AG09309 (cell line): ENCODE measurements around the gene SH3PXD2A.

Experiments
- DNase-seq: peaks from one replicate; pipeline ENCODE4 v3.0.0-alpha.2; 2010; ENCODE audit warnings: low read depth
- H3K4me3 ChIP-seq: 2 replicates; pipeline ENCODE4 v1.5.1; 2011; ENCODE audit warnings: mild to moderate bottlenecking, low read depth, low read length, moderate library complexity; ENCODE audit not compliant: control insufficient read depth
- TF ChIP-seq, protein P1 (sequence below): IDR thresholded peaks from 2 replicates; pipeline ENCODE4 v1.5.1; 2011; ENCODE audit warnings: mild to moderate bottlenecking, low read depth, low read length, inconsistent platforms; ENCODE audit not compliant: insufficient read depth, control insufficient read depth; ENCODE audit errors: missing control alignments

The SH3PXD2A gene

GRCh38 chr10:103795634-103796270 lies 59.6 kb downstream of the SH3PXD2A start:
- no peak for DNase-seq
- TF ChIP-seq, protein P1, sequence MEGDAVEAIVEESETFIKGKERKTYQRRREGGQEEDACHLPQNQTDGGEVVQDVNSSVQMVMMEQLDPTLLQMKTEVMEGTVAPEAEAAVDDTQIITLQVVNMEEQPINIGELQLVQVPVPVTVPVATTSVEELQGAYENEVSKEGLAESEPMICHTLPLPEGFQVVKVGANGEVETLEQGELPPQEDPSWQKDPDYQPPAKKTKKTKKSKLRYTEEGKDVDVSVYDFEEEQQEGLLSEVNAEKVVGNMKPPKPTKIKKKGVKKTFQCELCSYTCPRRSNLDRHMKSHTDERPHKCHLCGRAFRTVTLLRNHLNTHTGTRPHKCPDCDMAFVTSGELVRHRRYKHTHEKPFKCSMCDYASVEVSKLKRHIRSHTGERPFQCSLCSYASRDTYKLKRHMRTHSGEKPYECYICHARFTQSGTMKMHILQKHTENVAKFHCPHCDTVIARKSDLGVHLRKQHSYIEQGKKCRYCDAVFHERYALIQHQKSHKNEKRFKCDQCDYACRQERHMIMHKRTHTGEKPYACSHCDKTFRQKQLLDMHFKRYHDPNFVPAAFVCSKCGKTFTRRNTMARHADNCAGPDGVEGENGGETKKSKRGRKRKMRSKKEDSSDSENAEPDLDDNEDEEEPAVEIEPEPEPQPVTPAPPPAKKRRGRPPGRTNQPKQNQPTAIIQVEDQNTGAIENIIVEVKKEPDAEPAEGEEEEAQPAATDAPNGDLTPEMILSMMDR = no peak
- no peak overlapping the region for H3K4me3 ChIP-seq

DNA sequence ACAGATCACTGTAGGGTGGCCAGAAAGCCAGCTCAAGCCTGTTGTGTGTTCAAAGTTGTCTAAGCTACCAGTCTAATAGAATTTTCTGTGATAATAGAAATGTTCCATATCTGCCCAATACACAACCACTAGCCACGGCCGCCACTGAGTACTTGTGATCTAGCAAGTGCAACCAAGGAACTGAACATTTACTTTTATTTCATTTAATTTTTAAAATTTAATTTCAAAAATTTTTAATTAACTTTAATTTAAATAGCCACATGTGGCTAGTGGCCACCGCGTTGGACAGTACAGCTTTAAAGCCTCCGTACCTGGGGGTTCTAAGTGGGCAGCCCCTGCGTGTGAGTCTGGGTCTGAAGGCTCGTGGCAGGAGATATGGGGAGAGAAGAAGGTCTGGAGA lies 60.4 kb downstream of the SH3PXD2A start:
- TF ChIP-seq, protein P1 = no peak
- no peak overlapping the region for H3K4me3 ChIP-seq
- no peak for DNase-seq

GRCh38 chr10:103793920-103794883 lies 61.2 kb downstream of the SH3PXD2A start:
- TF ChIP-seq, protein P1 = no peak
- no peak overlapping the region for H3K4me3 ChIP-seq
- DNase-seq = no peak

GRCh38 chr10:103793429-103793828 lies 61.9 kb downstream of the SH3PXD2A start:
- no peak overlapping the region for H3K4me3 ChIP-seq
- TF ChIP-seq, protein P1 = no peak
- no peak for DNase-seq

DNA sequence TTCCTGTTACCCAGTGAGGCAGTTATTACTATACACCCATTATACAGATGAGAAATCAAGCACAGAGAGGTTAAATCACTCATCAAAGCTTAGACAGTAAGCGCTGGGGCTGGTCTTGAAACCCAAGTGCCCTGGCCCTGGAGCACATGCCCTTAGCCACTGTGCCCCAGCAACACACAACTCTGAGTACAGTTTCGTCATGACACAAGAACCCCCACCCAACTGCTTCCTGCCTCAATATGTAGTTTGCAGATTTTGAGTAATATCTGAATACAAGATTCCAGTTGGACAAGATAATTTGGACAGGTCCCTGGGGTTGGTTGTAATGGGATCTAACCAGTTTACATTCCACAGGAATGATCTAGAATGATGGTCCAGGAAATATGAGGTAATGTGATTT lies 62.8 kb downstream of the SH3PXD2A start:
- DNase-seq = no peak
- H3K4me3 ChIP-seq = no peak overlapping the region
- TF ChIP-seq, protein P1 = no peak

DNA sequence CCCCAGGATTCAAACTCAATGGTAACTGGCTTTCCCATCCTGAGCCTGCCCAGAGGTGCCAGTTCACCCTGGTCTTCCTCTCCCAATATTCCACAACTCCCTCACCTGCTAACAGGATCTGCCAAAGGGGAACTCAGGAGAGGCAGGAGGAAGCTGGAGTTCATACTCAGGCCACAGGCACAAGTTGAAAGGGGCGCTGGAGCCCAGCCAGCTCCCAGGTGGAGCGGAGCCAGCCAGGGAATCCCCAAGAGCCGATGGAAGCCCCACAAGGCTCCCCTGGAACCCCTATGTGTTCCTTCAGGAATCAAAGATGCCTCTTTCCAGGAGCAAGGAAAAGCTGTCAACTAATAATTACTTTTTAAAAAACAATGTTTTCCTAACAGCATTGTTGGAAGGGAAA lies 63.5 kb downstream of the SH3PXD2A start:
- TF ChIP-seq, protein P1 = no peak
- DNase-seq = no peak
- no peak overlapping the region for H3K4me3 ChIP-seq
